ENCODE data around the gene PITHD1.
"Not testable (repeated sequence)": the region's sequence is repeated elsewhere in the genome, so short reads cannot be mapped to it uniquely, and the experiment has no call there.

PITHD1 gene

GRCh38 chr1:23825762-23826522 lies 47.7 kb downstream of the PITHD1 start (continued):
- TF ChIP-seq CREB5 (CRISPR knock-in tag; IDR thresholded peaks at IDR 0.05; ENCODE audit: low read depth) (no peak), BACH2 (CRISPR knock-in tag; IDR thresholded peaks at IDR 0.05; ENCODE audit: borderline replicate concordance) (no peak)

GRCh38 chr1:23826590-23826989 lies 48.4 kb downstream of the PITHD1 start:
- not testable (repeated sequence) for ATAC-seq

GRCh38 chr1:23827717-23828116 lies 49.5 kb downstream of the PITHD1 start:
- ATAC-seq, result no peak
- TF ChIP-seq ZNF70 (CRISPR knock-in tag; IDR thresholded peaks at IDR 0.05), result no peak
- TF ChIP-seq ZFP30 (CRISPR knock-in tag; IDR thresholded peaks at IDR 0.05), result no peak
- no peak for TF ChIP-seq OSR1 (CRISPR knock-in tag; IDR thresholded peaks at IDR 0.05)
- TF ChIP-seq CSRNP3 (CRISPR knock-in tag; IDR thresholded peaks at IDR 0.05), result no peak
- TF ChIP-seq POU6F1 (CRISPR knock-in tag; IDR thresholded peaks at IDR 0.05; ENCODE audit: borderline replicate concordance, low read depth), result no peak
- no peak for TF ChIP-seq TSHZ2 (CRISPR knock-in tag; IDR thresholded peaks at IDR 0.05)
- TF ChIP-seq BACH2 (CRISPR knock-in tag; IDR thresholded peaks at IDR 0.05; ENCODE audit: borderline replicate concordance), result no peak
- TF ChIP-seq CSDC2 (CRISPR knock-in tag; IDR thresholded peaks at IDR 0.05), result no peak
- TF ChIP-seq ZNF8 (CRISPR knock-in tag; IDR thresholded peaks at IDR 0.05), result no peak
- no peak for TF ChIP-seq TCF4 (CRISPR knock-in tag; IDR thresholded peaks at IDR 0.05; ENCODE audit: borderline replicate concordance)
- no peak for TF ChIP-seq CREB5 (CRISPR knock-in tag; IDR thresholded peaks at IDR 0.05; ENCODE audit: low read depth)
- TF ChIP-seq GLIS3 (CRISPR knock-in tag; IDR thresholded peaks at IDR 0.05), result no peak

GRCh38 chr1:23834156-23834555 lies 55.9 kb downstream of the PITHD1 start:
- not testable (repeated sequence) for ATAC-seq

- ATAC-seq, result no peak
- TF ChIP-seq TSHZ2 (CRISPR knock-in tag; IDR thresholded peaks at IDR 0.05), result no peak
- no peak for TF ChIP-seq SNAI2 (CRISPR knock-in tag; IDR thresholded peaks at IDR 0.05)
- TF ChIP-seq PPARA (CRISPR knock-in tag; IDR thresholded peaks at IDR 0.05; ENCODE audit: borderline replicate concordance), result no peak
- TF ChIP-seq OSR1 (CRISPR knock-in tag; IDR thresholded peaks at IDR 0.05), result no peak
- TF ChIP-seq TCF4 (CRISPR knock-in tag; IDR thresholded peaks at IDR 0.05; ENCODE audit: borderline replicate concordance), result no peak
- no peak for TF ChIP-seq ESRRG (CRISPR knock-in tag; IDR thresholded peaks at IDR 0.05)
- TF ChIP-seq RARB (CRISPR knock-in tag; IDR thresholded peaks at IDR 0.05), result no peak
- no peak for TF ChIP-seq CREB5 (CRISPR knock-in tag; IDR thresholded peaks at IDR 0.05; ENCODE audit: low read depth)
- TF ChIP-seq PATZ1 (CRISPR knock-in tag; IDR thresholded peaks at IDR 0.05; ENCODE audit: borderline replicate concordance), result no peak
- TF ChIP-seq BACH2 (CRISPR knock-in tag; IDR thresholded peaks at IDR 0.05; ENCODE audit: borderline replicate concordance), result no peak
- TF ChIP-seq ZFP30 (CRISPR knock-in tag; IDR thresholded peaks at IDR 0.05), result no peak
These were observed 57.8 kb downstream of the PITHD1 start for GRCh38 chr1:23836037-23836436.

Data from SK-N-SH treated with all-trans-retinoic acid at 6 μM for 48 hours (cell line).